ENCODE results near the gene TRIP13. TPM values are rescaled to one million over a fixed set of nuclear protein-coding genes. Genes with fewer than 3 reads are reported as not detected.
"Not testable (repeated sequence)": the region's sequence is repeated elsewhere in the genome, so short reads cannot be mapped to it uniquely, and the experiment has no call there.

TRIP13 gene
- total RNA-seq, 2 donors from 2014 or later, result 17.6 to 30.9 TPM

DNA sequence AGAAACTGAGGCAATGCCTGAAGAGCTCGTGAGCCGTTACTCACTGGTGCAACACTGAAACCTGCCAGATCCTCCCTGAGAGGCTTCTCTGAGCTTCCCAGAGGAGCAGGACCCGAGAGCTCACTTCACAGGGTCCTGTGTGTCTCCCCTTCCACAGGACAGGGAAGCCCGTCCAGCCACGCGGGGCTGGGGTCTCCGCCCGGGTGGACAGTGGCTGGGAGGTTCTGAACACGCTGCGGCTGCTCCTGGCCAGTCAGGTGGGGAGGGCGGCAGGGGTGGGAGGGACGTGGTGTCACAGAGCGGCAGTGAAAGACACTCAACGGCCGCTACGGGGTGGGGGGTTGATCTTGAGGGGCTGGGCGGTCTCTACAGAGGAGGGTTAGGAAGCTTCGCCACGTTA is 41.6 kb upstream of the TRIP13 start:
- DNase-seq (ENCODE audit: low spot score) (peak; percentile 44), ATAC-seq (no peak)
- Mint-ChIP-seq H3K4me1 (ENCODE audit: low read depth in 2 of 2) (no peaks in the 10 kb centered on the region), H3K27me3 (peaks cover 6 to 10% of the 10 kb centered on the region in 2 donors), H3K36me3 (no peaks in the 10 kb centered on the region), H3K27ac (no peak overlapping the region), H3K4me3 (no peak overlapping the region), H3K9me3 (no peaks in the 10 kb centered on the region)

DNA sequence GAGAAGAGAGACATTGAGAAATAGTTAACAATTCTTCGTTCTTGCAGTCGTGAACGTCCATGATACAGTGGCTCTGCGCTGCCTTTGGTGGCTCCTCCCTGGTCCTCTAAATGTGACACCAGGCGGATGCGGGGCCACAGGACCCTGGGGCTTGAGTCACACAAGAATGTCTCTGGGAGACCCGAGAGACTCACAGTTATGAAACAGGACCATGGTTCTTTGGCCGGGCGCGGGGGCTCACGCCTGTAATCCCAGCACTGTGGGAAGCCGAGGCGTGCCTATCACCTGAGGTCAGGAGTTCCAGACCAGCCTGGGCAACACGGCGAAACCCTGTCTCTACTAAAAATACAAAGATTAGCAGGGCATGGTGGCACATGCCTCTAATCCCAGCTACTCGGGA is 41.1 kb upstream of the TRIP13 start:
- peak; percentile 39 for DNase-seq (ENCODE audit: low spot score)
- no peak for ATAC-seq
- Mint-ChIP-seq H3K4me1 (ENCODE audit: low read depth in 2 of 2) (no peaks in the 10 kb centered on the region), H3K27me3 (peaks cover 6 to 10% of the 10 kb centered on the region in 2 donors), H3K9me3 (no peaks in the 10 kb centered on the region), H3K4me3 (no peak overlapping the region), H3K36me3 (no peaks in the 10 kb centered on the region), H3K27ac (no peak overlapping the region)

DNA sequence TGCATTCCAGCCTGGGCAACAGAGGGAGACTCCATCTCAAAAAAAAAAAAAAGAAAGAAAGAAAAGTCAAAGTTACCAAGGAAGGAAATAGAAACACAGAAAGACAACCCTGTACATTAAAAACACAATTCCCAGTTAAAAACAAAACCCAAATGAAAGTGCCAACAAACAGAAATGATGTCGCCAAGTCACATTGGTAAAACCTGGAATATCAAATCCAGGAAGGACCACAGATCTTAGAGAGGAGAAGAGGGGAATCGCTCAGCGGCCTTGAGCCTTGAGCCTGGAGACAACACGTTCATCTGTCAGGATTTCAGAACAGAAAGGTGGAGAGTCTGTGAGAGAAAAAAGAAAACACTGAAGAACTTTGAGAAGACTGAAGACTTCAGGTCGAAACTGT is 40.7 kb upstream of the TRIP13 start:
- ATAC-seq (no peak), DNase-seq (ENCODE audit: low spot score) (no peak)
- no peaks in the 10 kb centered on the region for H3K4me1 Mint-ChIP-seq (ENCODE audit: low read depth in 2 of 2)
- H3K27ac Mint-ChIP-seq, result no peak overlapping the region
- no peaks in the 10 kb centered on the region for H3K9me3 Mint-ChIP-seq
- H3K4me3 Mint-ChIP-seq, result no peak overlapping the region
- H3K27me3 Mint-ChIP-seq, result peaks cover 6 to 10% of the 10 kb centered on the region in 2 donors
- no peaks in the 10 kb centered on the region for H3K36me3 Mint-ChIP-seq

DNA sequence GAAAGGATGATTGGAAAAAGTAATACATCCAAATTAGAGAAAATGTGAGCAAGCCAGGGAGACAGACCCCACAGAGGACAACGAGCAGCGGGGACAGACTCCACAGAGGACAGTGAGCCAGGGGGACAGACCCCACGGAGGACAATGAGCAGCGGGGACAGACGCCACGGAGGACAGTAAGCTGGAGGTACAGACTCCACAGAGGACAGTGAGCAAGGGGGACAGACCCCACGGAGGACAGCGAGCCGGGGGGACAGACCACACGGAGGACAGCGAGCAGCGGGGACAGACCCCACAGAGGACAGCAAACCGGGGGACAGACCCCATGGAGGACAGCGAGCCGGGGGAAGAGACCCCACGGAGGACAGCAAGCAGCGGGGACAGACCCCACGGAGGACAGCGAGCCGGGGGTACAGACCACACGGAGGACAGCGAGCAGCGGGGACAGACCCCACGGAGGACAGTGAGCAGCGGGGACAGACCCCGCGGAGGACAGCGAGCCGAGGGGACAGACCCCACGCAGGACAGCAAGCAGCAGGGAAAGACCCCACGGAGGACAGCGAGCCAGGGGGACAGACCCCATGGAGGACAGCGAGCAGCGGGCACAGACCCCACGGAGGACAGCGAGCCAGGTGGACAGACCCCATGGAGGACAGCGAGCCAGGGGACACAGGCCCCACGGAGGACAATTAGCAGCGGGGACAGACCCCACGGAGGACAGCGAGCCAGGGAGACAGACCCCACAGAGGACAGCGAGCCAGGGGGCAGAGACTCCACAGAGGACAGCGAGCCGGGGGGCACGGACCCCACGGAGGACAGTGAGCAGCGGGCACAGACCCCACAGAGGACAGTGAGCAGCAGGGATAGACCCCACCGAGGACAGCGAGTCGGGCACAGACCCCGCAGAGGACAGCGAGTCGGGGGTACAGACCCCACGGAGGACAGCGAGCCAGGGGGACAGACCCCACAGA is 40.0 kb upstream of the TRIP13 start:
- Mint-ChIP-seq H3K27ac (no peak overlapping the region), H3K27me3 (peaks cover 6 to 10% of the 10 kb centered on the region in 2 donors), H3K4me3 (no peak overlapping the region), H3K9me3 (no peaks in the 10 kb centered on the region), H3K4me1 (ENCODE audit: low read depth in 2 of 2) (no peaks in the 10 kb centered on the region), H3K36me3 (no peaks in the 10 kb centered on the region)
- DNase-seq (ENCODE audit: low spot score) (peak; percentile 54), ATAC-seq (no peak)

DNA sequence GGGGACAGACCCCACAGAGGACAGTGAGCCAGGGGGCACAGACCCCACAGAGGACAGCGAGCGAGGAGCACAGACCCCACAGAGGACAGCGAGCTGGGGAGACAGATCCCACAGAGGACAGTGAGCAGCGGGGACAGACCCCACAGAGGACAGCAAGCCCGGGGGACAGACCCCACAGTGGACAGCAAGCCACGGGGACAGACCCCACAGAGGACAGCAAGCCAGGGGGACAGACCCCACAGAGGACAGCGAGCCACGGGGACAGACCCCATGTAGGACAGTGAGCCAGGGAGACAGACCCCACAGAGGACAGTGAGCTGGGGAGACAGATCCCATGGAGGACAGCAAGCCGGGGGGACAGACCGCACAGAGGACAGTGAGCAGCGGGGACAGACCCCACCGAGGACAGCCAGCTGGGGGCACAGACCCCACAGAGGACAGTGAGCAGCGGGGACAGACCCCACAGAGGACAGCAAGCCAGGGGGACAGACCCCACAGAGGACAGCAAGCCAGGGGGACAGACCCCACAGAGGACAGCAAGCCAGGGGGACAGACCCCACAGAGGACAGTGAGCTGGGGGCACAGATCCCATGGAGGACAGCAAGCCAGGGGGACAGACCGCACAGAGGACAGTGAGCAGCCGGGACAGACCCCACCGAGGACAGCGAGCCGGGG is 39.1 kb upstream of the TRIP13 start:
- H3K4me3 Mint-ChIP-seq; DNase-seq (ENCODE audit: low spot score); H3K36me3 Mint-ChIP-seq; H3K27ac Mint-ChIP-seq; H3K9me3 Mint-ChIP-seq; ATAC-seq; H3K4me1 Mint-ChIP-seq (ENCODE audit: low read depth in 2 of 2); H3K27me3 Mint-ChIP-seq: not testable (repeated sequence)

DNA sequence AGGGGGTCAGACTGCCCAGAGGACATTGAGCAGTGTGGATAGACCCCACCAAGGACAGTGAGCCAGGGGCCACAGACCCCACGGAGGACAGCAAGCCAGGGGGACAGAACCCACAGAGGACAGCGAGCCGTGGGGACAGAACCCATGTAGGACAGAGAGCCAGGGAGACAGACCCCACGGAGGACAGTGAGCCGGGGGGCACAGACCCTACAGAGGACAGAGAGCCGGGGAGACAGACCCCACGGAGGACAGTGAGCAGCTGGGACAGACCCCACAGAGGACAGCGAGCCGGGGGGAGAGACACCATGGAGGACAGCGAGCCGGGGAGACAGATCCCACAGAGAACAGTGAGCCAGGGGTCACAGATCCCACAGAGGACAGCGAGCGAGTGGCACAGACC is 38.5 kb upstream of the TRIP13 start:
- Mint-ChIP-seq H3K9me3 (no peaks in the 10 kb centered on the region), H3K4me3 (no peak overlapping the region), H3K4me1 (ENCODE audit: low read depth in 2 of 2) (peaks cover 0 to 4% of the 10 kb centered on the region in 2 donors), H3K27me3 (peaks cover 6 to 10% of the 10 kb centered on the region in 2 donors), H3K27ac (no peak overlapping the region), H3K36me3 (no peaks in the 10 kb centered on the region)
- DNase-seq (ENCODE audit: low spot score), result no peak
- no peak for ATAC-seq

DNA sequence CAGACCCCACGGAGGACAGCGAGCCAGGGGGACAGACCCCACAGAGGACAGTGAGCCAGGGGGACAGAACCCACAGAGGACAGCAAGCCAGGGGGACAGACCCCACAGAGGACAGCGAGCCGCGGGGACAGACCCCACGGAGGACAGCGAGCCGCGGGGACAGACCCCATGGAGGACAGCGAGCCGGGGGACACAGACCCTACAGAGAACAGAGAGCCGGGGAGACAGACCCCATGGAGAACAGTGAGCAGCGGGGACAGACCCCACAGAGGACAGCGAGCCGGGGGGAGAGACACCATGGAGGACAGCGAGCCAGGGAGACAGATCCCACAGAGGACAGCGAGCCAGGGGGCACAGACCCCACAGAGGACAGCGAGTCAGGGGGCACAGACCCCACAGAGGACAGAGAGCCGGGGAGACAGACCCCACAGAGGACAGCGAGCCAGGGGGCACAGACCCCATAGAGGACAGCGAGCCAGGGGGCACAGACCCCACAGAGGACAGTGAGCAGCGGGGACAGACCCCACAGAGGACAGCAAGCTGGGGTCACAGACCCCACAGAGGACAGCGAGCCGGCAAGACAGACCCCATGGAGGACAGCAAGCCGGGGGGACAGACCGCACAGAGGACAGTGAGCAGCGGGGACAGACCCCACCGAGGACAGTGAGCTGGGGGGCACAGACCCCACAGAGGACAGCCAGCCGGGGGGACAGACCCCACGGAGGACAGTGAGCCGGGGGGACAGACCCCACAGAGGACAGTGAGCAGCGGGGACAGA is 37.5 kb upstream of the TRIP13 start:
- Mint-ChIP-seq H3K27me3 (peaks cover 6 to 10% of the 10 kb centered on the region in 2 donors), H3K9me3 (no peaks in the 10 kb centered on the region), H3K4me3 (no peak overlapping the region), H3K36me3 (no peaks in the 10 kb centered on the region), H3K27ac (no peak overlapping the region), H3K4me1 (ENCODE audit: low read depth in 2 of 2) (peaks cover 0 to 4% of the 10 kb centered on the region in 2 donors)
- no peak for DNase-seq (ENCODE audit: low spot score)
- ATAC-seq, result no peak

DNA sequence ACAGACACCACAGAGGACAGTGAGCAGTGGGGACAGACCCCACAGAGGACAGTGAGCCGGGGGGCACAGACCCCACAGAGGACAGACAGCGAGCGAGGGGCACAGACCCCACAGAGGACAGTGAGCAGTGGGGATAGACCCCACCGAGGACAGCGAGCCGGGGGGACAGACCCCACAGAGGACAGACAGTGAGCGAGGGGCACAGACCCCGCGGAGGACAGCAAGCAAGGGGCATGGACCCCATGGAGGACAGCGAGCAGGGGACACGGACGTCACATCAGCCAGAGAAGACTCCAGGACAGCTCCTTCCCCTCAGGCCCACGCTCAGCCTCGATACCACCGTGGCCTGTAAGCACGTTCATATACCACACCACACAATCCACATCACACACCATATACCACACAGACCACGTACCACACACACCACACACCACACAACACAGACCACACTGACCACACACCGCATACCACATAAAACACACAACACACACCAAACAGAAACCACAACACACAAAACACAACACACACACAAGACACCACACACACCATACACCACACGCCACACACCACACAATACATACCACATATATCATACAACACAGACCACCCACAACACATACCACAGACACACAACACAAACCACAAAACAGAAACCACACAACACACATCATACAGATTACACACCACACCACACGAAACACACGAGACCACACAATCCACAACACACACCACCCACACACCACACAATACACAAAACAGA is 36.7 kb upstream of the TRIP13 start:
- H3K27me3 Mint-ChIP-seq, result peaks cover 6 to 10% of the 10 kb centered on the region in 2 donors
- no peak overlapping the region for H3K4me3 Mint-ChIP-seq
- H3K4me1 Mint-ChIP-seq (ENCODE audit: low read depth in 2 of 2), result peaks cover 0 to 4% of the 10 kb centered on the region in 2 donors
- H3K9me3 Mint-ChIP-seq, result no peaks in the 10 kb centered on the region
- peak; percentile 18 to 40 for ATAC-seq
- no peaks in the 10 kb centered on the region for H3K36me3 Mint-ChIP-seq
- no peak for DNase-seq (ENCODE audit: low spot score)
- H3K27ac Mint-ChIP-seq, result no peak overlapping the region

DNA sequence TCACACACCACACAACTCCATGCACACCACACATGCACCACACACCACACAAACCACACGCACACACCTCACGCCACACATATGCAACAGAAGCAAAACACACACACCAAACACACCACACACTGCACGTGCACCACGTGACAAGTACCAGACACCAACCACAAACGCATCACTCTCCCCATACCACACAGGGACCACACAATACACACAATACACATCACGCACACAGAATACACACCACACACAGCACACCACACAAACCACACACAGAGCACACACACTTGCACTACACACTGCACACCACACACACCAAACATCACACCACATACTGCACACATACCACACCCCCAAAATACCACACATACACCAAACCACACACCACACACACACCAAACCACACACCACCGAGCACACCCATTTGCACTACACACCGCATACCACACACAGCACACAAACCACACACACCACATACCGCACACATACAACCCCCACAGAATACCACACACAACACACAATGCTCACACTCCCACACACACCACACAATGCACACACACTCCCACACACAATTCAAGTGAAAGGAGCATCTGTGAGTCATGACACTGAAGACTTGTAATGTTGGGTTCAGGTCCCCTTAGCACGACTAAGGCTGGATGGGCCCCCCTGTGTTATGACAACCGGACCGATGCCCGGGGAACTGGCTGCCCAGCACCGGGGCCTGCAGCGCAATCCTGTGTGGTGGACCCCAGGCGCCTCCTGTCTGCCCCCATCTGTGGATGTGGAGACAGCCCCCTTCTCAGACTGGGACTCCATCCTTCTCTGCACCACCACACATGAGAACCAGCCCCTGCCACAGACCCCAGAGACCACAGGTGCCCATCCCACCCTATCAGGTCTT is 35.9 kb upstream of the TRIP13 start:
- H3K36me3 Mint-ChIP-seq, result no peaks in the 10 kb centered on the region
- DNase-seq (ENCODE audit: low spot score) (no peak), ATAC-seq (peak in 1 of 2 donors; percentile 17)
- no peak overlapping the region for H3K27ac Mint-ChIP-seq
- H3K27me3 Mint-ChIP-seq, result peaks cover 6 to 8% of the 10 kb centered on the region in 2 donors
- H3K9me3 Mint-ChIP-seq, result no peaks in the 10 kb centered on the region
- H3K4me3 Mint-ChIP-seq, result no peak overlapping the region
- H3K4me1 Mint-ChIP-seq (ENCODE audit: low read depth in 2 of 2), result peaks cover 0 to 4% of the 10 kb centered on the region in 2 donors

DNA sequence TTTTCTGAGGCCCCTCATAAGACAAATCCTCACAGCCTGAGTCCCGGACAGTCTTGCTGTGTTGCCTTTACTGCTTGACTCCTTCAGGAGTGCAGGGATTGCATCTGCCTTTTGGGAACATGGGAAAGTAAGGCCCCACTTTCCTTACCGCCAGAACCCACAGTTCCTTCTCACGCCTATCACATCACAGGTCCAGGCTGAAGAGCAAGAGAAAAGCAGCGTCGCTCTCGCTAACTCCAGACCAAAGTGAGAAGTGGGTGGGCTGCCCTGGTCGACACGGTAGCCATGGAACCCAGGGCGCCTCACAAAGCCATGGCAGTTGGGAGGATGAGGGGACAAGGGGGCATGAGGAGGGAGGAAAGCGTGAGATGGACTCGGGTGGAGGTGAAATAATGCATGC is 34.0 kb upstream of the TRIP13 start:
- no peak for DNase-seq (ENCODE audit: low spot score)
- Mint-ChIP-seq H3K27me3 (no peaks in the 10 kb centered on the region), H3K36me3 (no peaks in the 10 kb centered on the region), H3K27ac (peak overlapping the region in 1 of 2 donors; percentile 50), H3K9me3 (no peaks in the 10 kb centered on the region), H3K4me1 (ENCODE audit: low read depth in 2 of 2) (peaks cover 0 to 4% of the 10 kb centered on the region in 2 donors), H3K4me3 (no peak overlapping the region)
- no peak for ATAC-seq

DNA sequence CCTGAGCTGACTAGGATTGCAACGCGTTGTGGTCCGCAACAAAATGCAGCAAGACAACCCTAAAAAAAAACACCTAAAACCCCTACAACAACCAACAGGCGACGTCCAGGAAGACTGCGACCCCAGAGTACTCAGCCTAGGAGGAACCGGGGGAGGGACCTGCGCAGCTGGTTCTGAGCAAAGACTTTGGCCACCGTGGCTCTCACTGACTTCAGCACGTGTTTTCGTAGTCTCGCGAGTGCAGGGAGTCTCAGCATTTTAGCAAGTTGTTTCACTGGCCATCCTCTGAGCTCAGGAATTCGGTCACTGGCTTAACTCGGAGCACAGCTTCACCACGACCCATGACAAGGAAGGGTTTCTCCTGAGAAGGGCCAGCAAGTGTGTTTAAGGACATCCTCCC is 33.3 kb upstream of the TRIP13 start:
- Mint-ChIP-seq H3K4me3 (no peak overlapping the region), H3K27ac (no peak overlapping the region), H3K4me1 (ENCODE audit: low read depth in 2 of 2) (peaks cover 0 to 4% of the 10 kb centered on the region in 2 donors), H3K27me3 (no peaks in the 10 kb centered on the region), H3K36me3 (no peaks in the 10 kb centered on the region), H3K9me3 (no peaks in the 10 kb centered on the region)
- ATAC-seq (no peak), DNase-seq (ENCODE audit: low spot score) (no peak)

DNA sequence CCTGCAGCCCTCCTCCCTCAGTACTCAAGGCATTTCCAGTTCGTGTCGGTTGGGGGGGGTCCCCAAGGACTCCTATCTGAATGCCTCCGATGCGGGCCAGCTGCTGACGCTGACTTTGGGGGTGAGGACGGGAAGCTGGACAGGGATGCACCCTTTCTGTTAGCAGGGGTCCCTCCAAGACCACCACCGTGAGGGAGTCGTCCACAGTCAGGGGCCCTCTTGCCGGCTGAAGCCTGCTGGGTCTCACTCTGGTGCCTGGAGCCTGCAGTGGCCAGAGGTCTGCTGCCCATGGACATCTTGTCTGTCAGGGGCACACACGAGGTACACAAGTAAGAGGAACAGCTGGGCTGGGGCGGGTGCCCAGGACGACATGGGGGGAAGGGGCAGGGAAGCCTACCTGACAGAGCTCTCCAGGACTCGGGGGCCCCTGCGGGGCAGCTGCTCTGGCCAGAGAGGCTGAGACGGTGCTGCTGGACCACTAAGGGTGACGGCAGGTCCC is 32.8 kb upstream of the TRIP13 start:
- Mint-ChIP-seq H3K27me3 (no peaks in the 10 kb centered on the region), H3K27ac (no peak overlapping the region), H3K9me3 (no peaks in the 10 kb centered on the region), H3K36me3 (no peaks in the 10 kb centered on the region), H3K4me3 (no peak overlapping the region), H3K4me1 (ENCODE audit: low read depth in 2 of 2) (peaks cover 0 to 4% of the 10 kb centered on the region in 2 donors)
- ATAC-seq, result no peak
- DNase-seq (ENCODE audit: low spot score), result no peak

Measured in natural killer cell treated with Interleukin-12 subunit alpha and Interleukin-12 subunit beta and Interleukin-15 and Interleukin-18, amount 100 ng/mL, for 72 hours (primary cell).